ENCODE results near the gene GRIN2C. TPM values are rescaled to one million over a fixed set of nuclear protein-coding genes. Genes with fewer than 3 reads are reported as not detected.

GRIN2C gene
- total RNA-seq, 2 donors from 2014 or later, result 3.6 TPM; not detected in 1

GRCh38 chr17:74856112-74856511 is 3.6 kb downstream of the GRIN2C start:
- no peak for TF ChIP-seq CTCF (IDR thresholded peaks at IDR 0.05)
- no peak for TF ChIP-seq POLR2AphosphoS5 (IDR thresholded peaks at IDR 0.05)
- no peak for TF ChIP-seq POLR2A (IDR thresholded peaks at IDR 0.05)
- Histone ChIP-seq H3K9me3 (no peaks in the 10 kb centered on the region), H3K27me3 (replicated peaks; ENCODE audit: insufficient read depth) (peaks cover 40% of the 10 kb centered on the region), H3K4me1 (replicated peaks) (peaks cover 7% of the 10 kb centered on the region), H3K27ac (no peak overlapping the region), H3K4me3 (no peak overlapping the region), H3K36me3 (no peaks in the 10 kb centered on the region)
- intact Hi-C loops (cut with DNase I), result no loop called here
- DNase-seq (ENCODE audit: low spot score), result no peak
- WGBS, result 73% methylated on average over 7 of the region's 7 CpGs

- Histone ChIP-seq H3K27ac (no peak overlapping the region), H3K9me3 (no peaks in the 10 kb centered on the region), H3K4me3 (no peak overlapping the region), H3K27me3 (replicated peaks; ENCODE audit: insufficient read depth) (peaks cover 32% of the 10 kb centered on the region), H3K36me3 (no peaks in the 10 kb centered on the region), H3K4me1 (replicated peaks) (no peaks in the 10 kb centered on the region)
- 80% methylated on average over 4 of the region's 4 CpGs for WGBS
- no peak for DNase-seq (ENCODE audit: low spot score)
- TF ChIP-seq POLR2AphosphoS5 (IDR thresholded peaks at IDR 0.05), result no peak
- no peak for TF ChIP-seq CTCF (IDR thresholded peaks at IDR 0.05)
- no peak for TF ChIP-seq POLR2A (IDR thresholded peaks at IDR 0.05)
- intact Hi-C loops (cut with DNase I), result no loop called here
Measured at GRCh38 chr17:74855323-74855722, 4.4 kb downstream of the GRIN2C start.

GRCh38 chr17:74854792-74855191 is 4.9 kb downstream of the GRIN2C start:
- peaks cover 27% of the 10 kb centered on the region for H3K27me3 ChIP-seq (replicated peaks; ENCODE audit: insufficient read depth)

GRCh38 chr17:74853669-74854068 is 6.0 kb downstream of the GRIN2C start:
- TF ChIP-seq POLR2AphosphoS5 (IDR thresholded peaks at IDR 0.05), result no peak
- Histone ChIP-seq H3K4me3 (no peak overlapping the region), H3K36me3 (no peaks in the 10 kb centered on the region), H3K27me3 (replicated peaks; ENCODE audit: insufficient read depth) (peaks cover 17% of the 10 kb centered on the region), H3K27ac (no peak overlapping the region), H3K9me3 (no peaks in the 10 kb centered on the region), H3K4me1 (replicated peaks) (no peaks in the 10 kb centered on the region)
- WGBS, result 80% methylated on average over 8 of the region's 8 CpGs
- DNase-seq (ENCODE audit: low spot score), result no peak
- intact Hi-C loops (cut with DNase I), result no loop called here

More at GRCh38 chr17:74854792-74855191, 4.9 kb downstream of the GRIN2C start:
- intact Hi-C loops (cut with DNase I), result no loop called here
- Histone ChIP-seq H3K4me1 (replicated peaks) (no peaks in the 10 kb centered on the region), H3K36me3 (no peaks in the 10 kb centered on the region), H3K9me3 (no peaks in the 10 kb centered on the region), H3K27ac (no peak overlapping the region), H3K4me3 (no peak overlapping the region)
- DNase-seq (ENCODE audit: low spot score), result no peak
- TF ChIP-seq CTCF (IDR thresholded peaks at IDR 0.05), result no peak
- no peak for TF ChIP-seq POLR2AphosphoS5 (IDR thresholded peaks at IDR 0.05)
- no peak for TF ChIP-seq POLR2A (IDR thresholded peaks at IDR 0.05)
- WGBS, result 93% methylated on average over 17 of the region's 17 CpGs

- DNase-seq (ENCODE audit: low spot score), result no peak
- Histone ChIP-seq H3K27me3 (replicated peaks; ENCODE audit: insufficient read depth) (peaks cover 15% of the 10 kb centered on the region), H3K27ac (no peak overlapping the region), H3K9me3 (no peaks in the 10 kb centered on the region), H3K36me3 (no peaks in the 10 kb centered on the region), H3K4me1 (replicated peaks) (no peaks in the 10 kb centered on the region), H3K4me3 (no peak overlapping the region)
- TF ChIP-seq POLR2AphosphoS5 (IDR thresholded peaks at IDR 0.05) (no peak), POLR2A (IDR thresholded peaks at IDR 0.05) (no peak), CTCF (IDR thresholded peaks at IDR 0.05) (no peak)
- intact Hi-C loops (cut with DNase I), result no loop called here
- WGBS, result 16% methylated on average over 9 of the region's 9 CpGs
Measured at GRCh38 chr17:74853048-74853397, 6.7 kb downstream of the GRIN2C start.

All from prostate gland (tissue), 2 donors.